Body of pancreas (tissue), 4 donors: ENCODE results near the gene ATG4D. TPM values are rescaled to one million over a fixed set of nuclear protein-coding genes. Genes with fewer than 3 reads are reported as not detected.

ENCODE experiments used
- ATAC-seq: fragments of 150-250 bp; one replicate; pipeline ENCODE4 v1.9.1; 2016
- DNase-seq, 4 donors: peaks; one replicate each; pipeline ENCODE4 v3.0.0-alpha.2; 2019
- H3K27ac ChIP-seq, 4 donors: fragments of 200-600 bp; sonication (generic); 1 replicate in 3 of 4; 2 replicates in 1 of 4; pipeline versions ENCODE4 v1.5.1 to v1.6.1; 2016 to 2019; ENCODE audit warnings: mild to moderate bottlenecking in 1 of 4, mixed read lengths in 1 of 4, moderate library complexity in 1 of 4
- H3K27me3 ChIP-seq, 2 donors: fragments of 200-600 bp; sonication (generic); one replicate each; pipeline ENCODE4 v1.6.0; 2016; ENCODE audit warnings: mild to moderate bottlenecking in 1 of 2
- H3K36me3 ChIP-seq, 2 donors: fragments of 200-600 bp; sonication (generic); replicated peaks in 1 of 2; 2 replicates each; pipeline ENCODE4 v1.5.1; 2016; ENCODE audit warnings: low read depth in 2 of 2; ENCODE audit not compliant: insufficient read depth in 1 of 2
- H3K4me1 ChIP-seq: fragments of 200-600 bp; sonication (generic); one replicate; pipeline ENCODE4 v1.6.0; 2016
- H3K4me3 ChIP-seq, 2 donors: fragments of 200-600 bp; sonication (generic); 1 replicate in 1 of 2; 2 replicates in 1 of 2; pipeline ENCODE4 v1.5.1; 2016 to 2019
- H3K9me3 ChIP-seq, 3 donors: fragments of 200-600 bp; sonication (generic); 1 replicate in 2 of 3; 2 replicates in 1 of 3; pipeline ENCODE4 v1.5.1; 2016
- POLR2A ChIP-seq, 3 donors: fragments of 450-650 bp; IDR thresholded peaks; one replicate each; pipeline ENCODE4 v1.6.1; 2016; ENCODE audit warnings: antibody characterized with exemption in 3 of 3, mild to moderate bottlenecking in 2 of 3
- WGBS, 2 donors: methylation state at CpG; one replicate each; pipeline ENCODE4 v1.1.5; 2017; 5-methylcytosine and 5-hydroxymethylcytosine counted together
- intact Hi-C: fragments of 100-400 bp; cut with DNase I; formaldehyde crosslinking; loops from one replicate; pipeline ENCODE4 v1.15.1; 2023
- total RNA-seq, 2 donors: library from RNA; depleted of rRNA; stranded (reverse); fragments of >200 nt; gene quantifications; one replicate each; pipeline ENCODE4 v1.1.0, GENCODE V29; 2016
- TF ChIP-seq, protein P1 (sequence below), 7 experiments: fragments of 450-650 bp in 4 of 7; fragments of 200-600 bp in 3 of 7; sonication (generic) in 3 of 7; IDR thresholded peaks; one replicate each; pipeline ENCODE4 v1.5.1; 2016 to 2019; ENCODE audit warnings: antibody characterized with exemption in 7 of 7

The ATG4D gene
- total RNA-seq, 2 donors from 2014 or later = 20.4 to 23.3 TPM

DNA sequence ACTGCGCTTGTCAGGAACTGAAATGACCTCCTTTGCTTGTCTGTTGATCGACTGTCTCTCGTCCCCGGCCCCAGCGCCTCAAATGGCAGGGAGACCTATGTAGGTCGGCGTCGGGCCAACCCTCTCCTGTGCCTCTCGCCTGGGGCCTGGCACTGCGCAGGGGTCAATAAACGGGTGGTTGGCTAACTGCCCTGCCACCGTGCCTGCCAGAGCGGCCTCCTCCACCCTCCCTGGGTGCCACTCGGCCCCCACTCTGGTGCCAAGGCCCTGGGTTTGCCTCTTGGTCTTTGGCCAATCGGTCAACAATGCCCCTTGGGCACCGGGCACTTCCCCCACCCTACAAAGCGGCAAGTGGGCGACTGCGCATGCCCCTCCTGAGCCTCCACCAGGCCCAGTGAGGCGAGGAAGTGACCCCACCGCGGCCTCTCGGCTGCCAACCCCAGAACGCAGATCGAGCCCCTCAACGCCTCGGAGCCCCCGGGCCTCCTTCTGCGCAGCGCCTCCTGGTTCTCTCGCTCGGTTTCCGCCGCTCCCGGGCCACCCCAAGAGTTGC is 41.7 kb upstream of the ATG4D start:
- Histone ChIP-seq H3K27ac (peak overlapping the region; percentile 95 to 99 (median 98)), H3K4me1 (peaks cover 45% of the 10 kb centered on the region), H3K27me3 (no peaks in the 10 kb centered on the region), H3K36me3 (peaks cover 2 to 3% of the 10 kb centered on the region in 2 donors), H3K9me3 (no peaks in the 10 kb centered on the region), H3K4me3 (peak overlapping the region; percentile 72 to 73)
- intact Hi-C loops = no loop called here
- TF ChIP-seq, protein P1, sequence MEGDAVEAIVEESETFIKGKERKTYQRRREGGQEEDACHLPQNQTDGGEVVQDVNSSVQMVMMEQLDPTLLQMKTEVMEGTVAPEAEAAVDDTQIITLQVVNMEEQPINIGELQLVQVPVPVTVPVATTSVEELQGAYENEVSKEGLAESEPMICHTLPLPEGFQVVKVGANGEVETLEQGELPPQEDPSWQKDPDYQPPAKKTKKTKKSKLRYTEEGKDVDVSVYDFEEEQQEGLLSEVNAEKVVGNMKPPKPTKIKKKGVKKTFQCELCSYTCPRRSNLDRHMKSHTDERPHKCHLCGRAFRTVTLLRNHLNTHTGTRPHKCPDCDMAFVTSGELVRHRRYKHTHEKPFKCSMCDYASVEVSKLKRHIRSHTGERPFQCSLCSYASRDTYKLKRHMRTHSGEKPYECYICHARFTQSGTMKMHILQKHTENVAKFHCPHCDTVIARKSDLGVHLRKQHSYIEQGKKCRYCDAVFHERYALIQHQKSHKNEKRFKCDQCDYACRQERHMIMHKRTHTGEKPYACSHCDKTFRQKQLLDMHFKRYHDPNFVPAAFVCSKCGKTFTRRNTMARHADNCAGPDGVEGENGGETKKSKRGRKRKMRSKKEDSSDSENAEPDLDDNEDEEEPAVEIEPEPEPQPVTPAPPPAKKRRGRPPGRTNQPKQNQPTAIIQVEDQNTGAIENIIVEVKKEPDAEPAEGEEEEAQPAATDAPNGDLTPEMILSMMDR (IDR thresholded peaks at IDR 0.05) = no peak
- TF ChIP-seq POLR2A (IDR thresholded peaks at IDR 0.05) = peak in 2 of 3 donors; percentile 81 to 83
- ATAC-seq (peak; percentile 81), DNase-seq (peak; percentile 95 to 100 (median 98))
- WGBS, 2 donors = 0% methylated on average over 5 to 35 of the region's 35 CpGs

DNA sequence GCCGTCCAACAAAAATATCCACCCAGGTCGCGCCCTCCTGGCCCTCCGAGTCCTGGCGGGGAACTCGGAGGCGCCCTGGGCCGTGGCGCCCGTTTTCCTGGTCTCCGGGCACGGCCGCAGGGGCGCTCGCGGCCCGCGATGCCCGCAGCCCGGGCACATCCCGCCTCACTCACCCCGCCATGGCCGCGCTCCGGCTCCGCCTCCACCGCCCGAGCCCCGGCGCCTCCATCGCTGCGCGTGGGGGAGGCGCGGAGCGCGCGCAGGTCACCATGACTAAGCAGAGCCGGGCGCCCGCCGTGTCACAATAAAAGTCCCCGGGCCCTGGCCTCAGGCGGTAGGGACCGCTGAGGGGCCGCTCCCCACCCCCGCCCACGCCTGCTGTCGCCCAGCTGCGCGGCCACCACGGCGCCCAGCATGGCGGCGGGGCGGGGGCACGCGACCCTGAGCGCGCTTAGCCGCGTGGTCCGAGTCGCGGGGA is 41.1 kb upstream of the ATG4D start:
- WGBS, 2 donors = 1% methylated on average over 51 of the region's 65 CpGs; no CpG with 5 or more reads in 1 of the 2 donors
- H3K27me3 ChIP-seq = no peaks in the 10 kb centered on the region
- peak overlapping the region; percentile 95 to 99 (median 98) for H3K27ac ChIP-seq
- ATAC-seq (peak; percentile 90), DNase-seq (peak; percentile 95 to 97 (median 96))
- H3K4me1 ChIP-seq = peaks cover 45% of the 10 kb centered on the region
- H3K36me3 ChIP-seq = peaks cover 2 to 3% of the 10 kb centered on the region in 2 donors
- peak overlapping the region; percentile 72 to 73 for H3K4me3 ChIP-seq
- H3K9me3 ChIP-seq = no peaks in the 10 kb centered on the region
- TF ChIP-seq, protein P1 (IDR thresholded peaks at IDR 0.05) = peak in 4 of 7 experiments; percentile 4 to 27 (median 19)
- TF ChIP-seq POLR2A (IDR thresholded peaks at IDR 0.05) = peak; percentile 66 to 93 (median 75)
- intact Hi-C loops = no loop called here

DNA sequence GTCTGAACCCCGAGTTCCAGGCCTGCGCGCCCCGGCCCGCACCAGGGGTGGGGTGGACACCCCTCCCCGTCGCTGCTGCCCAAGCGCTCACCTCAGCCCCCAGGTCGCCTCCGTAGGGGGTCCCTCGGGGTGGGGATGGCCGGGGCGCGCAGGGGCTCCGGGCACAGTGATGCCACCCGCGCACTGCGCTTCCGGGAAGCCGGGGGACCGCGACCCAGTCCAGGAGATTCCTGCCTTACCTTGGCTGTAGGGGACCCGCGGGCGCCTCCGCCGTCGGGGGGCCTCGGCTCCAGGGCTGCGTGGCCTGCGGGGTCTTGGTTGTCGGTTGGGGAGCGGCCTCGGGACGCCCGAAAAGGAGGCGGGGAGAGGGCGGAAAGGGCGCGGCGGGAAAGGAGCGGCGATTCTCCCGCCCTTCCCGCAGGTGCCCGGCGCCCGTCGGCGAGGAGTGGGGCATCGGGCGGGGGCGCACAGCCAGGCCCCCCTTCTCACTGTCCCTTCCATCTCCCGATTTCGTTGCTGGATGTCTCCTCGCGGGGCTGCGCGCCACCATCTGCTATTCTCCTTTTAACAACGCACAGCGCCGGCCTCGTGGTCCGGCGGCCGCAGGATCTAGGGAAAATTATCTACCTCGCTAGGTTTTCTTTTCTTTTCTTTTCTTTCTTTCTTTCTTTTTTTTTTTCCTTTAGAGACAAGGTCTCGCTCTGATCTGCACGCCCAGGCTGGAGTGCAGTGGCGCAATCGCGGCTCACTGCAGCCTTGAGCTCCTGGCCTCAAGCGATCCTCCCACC is 40.5 kb upstream of the ATG4D start, which contains the start of gene KEAP1:
TSS of gene KEAP1 (minus strand) at position 355 of the 788 bp plus-strand sequence. CDS start 3,323 bp downstream, outside the sequence.
- peak; percentile 28 for ATAC-seq
- peak; percentile 28 to 58 (median 52) for DNase-seq
- TF ChIP-seq POLR2A (IDR thresholded peaks at IDR 0.05) = peak in 1 of 3 donors; percentile 6
- TF ChIP-seq, protein P1 (IDR thresholded peaks at IDR 0.05) = peak in 1 of 7 experiments; percentile 3
- H3K27me3 ChIP-seq = no peaks in the 10 kb centered on the region
- H3K9me3 ChIP-seq = no peaks in the 10 kb centered on the region
- peaks cover 45% of the 10 kb centered on the region for H3K4me1 ChIP-seq
- peaks cover 2 to 3% of the 10 kb centered on the region in 2 donors for H3K36me3 ChIP-seq
- H3K4me3 ChIP-seq = peak within 1 kb of the TSS; percentile 72 to 73
- peak within 1 kb of the TSS; percentile 95 to 99 (median 98) for H3K27ac ChIP-seq
- WGBS, 2 donors = 3 to 7% methylated on average over 30 to 59 of the region's 73 CpGs
- intact Hi-C loops = no loop called here

DNA sequence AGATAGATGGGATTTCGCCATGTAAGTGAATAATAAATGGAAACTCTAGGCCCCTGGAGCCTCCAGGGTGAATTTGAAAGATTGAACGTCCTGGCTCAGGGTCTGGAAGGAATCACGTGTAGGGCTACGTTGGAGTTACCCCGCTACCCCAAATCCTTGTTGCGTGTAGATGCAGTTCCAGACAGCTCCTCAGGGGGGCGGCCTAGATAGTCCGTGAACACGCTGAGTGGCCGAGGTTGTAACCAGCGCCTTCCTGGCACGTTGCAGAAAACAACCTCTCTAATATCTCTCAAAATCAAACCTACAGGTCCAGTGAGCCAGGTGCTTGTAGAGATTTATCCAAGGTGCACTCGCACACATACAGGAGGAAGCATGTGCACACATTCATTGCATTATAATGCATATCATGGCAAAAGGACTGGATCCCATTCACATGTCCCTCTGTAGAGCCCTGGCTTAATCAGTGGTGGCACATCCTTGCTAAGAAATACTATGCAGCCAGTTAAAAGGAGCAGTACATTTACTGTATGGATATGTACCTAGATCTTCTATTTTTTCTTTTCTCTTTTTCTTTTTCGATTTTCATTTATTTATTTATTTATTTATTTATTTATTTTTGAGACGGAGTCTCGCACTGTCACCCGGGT is 38.0 kb upstream of the ATG4D start:
- 23 to 26% methylated on average over 17 of the region's 17 CpGs for WGBS, 2 donors
- no peak for TF ChIP-seq POLR2A (IDR thresholded peaks at IDR 0.05)
- TF ChIP-seq, protein P1 (IDR thresholded peaks at IDR 0.05) = peak; percentile 75 to 88 (median 83)
- Histone ChIP-seq H3K27me3 (no peaks in the 10 kb centered on the region), H3K4me1 (peaks cover 28% of the 10 kb centered on the region), H3K4me3 (no peak overlapping the region), H3K27ac (peak overlapping the region in 1 of 4 donors; percentile 46), H3K9me3 (no peaks in the 10 kb centered on the region), H3K36me3 (no peaks in the 10 kb centered on the region)
- ATAC-seq = no peak
- peak; percentile 85 to 90 (median 86) for DNase-seq
- intact Hi-C loops = no loop called here
